Tibial nerve (tissue), 4 donors: ENCODE measurements around the gene LILRA5. TPM values are rescaled to one million over a fixed set of nuclear protein-coding genes. Genes with fewer than 3 reads are reported as not detected.
A peak's percentile ranks its signal among the peaks of the same experiment; 100 is the strongest.
"Not testable (repeated sequence)": the region's sequence is repeated elsewhere in the genome, so short reads cannot be mapped to it uniquely, and the experiment has no call there.

Experiments
- DNase-seq, 2 donors: peaks; one replicate each; pipeline ENCODE4 v3.0.0-alpha.2; 2019; ENCODE audit warnings: low spot score in 2 of 2
- H3K27ac ChIP-seq, 4 donors: fragments of 200-600 bp; sonication (generic) in 3 of 4; one replicate each; pipeline ENCODE4 v1.5.1; 2017 to 2019; ENCODE audit warnings: mild to moderate bottlenecking in 1 of 4
- H3K27me3 ChIP-seq, 2 donors: fragments of 200-600 bp; sonication (generic) in 1 of 2; one replicate each; pipeline versions ENCODE4 v1.5.1 to v1.6.0; 2017 to 2019
- H3K36me3 ChIP-seq, 3 donors: fragments of 200-600 bp; sonication (generic); one replicate each; pipeline ENCODE4 v1.5.1; 2018 to 2019
- H3K4me1 ChIP-seq, 4 donors: fragments of 200-600 bp; sonication (generic) in 3 of 4; one replicate each; pipeline ENCODE4 v1.5.1; 2017 to 2019
- H3K4me3 ChIP-seq, 4 donors: fragments of 200-600 bp; sonication (generic) in 3 of 4; one replicate each; pipeline ENCODE4 v1.5.1; 2017 to 2019; ENCODE audit warnings: mild to moderate bottlenecking in 1 of 4, moderate library complexity in 1 of 4
- H3K9me3 ChIP-seq, 4 donors: fragments of 200-600 bp; sonication (generic) in 3 of 4; one replicate each; pipeline ENCODE4 v1.5.1; 2017 to 2019
- EP300 ChIP-seq, 2 donors: sonication (generic); formaldehyde crosslinking; IDR thresholded peaks; one replicate each; pipeline ENCODE4 v1.6.1; 2017; ENCODE audit warnings: antibody characterized with exemption in 2 of 2, mild to moderate bottlenecking in 1 of 2
- POLR2A ChIP-seq, 2 donors: fragments of 450-650 bp; IDR thresholded peaks; one replicate each; pipeline ENCODE4 v1.6.1; 2017; ENCODE audit warnings: antibody characterized with exemption in 2 of 2, mild to moderate bottlenecking in 2 of 2, moderate library complexity in 2 of 2
- WGBS, 2 donors: methylation state at CpG; one replicate each; pipeline ENCODE4 v1.1.5; 2018; 5-methylcytosine and 5-hydroxymethylcytosine counted together
- total RNA-seq, 4 donors: library from RNA; depleted of rRNA; stranded (reverse); fragments of >200 nt; gene quantifications; one replicate each; pipeline ENCODE4 v1.1.0, GENCODE V29; 2016
- TF ChIP-seq, protein P1 (sequence below), 5 experiments: fragments of 200-600 bp in 3 of 5; fragments of 450-650 bp in 2 of 5; sonication (generic) in 3 of 5; IDR thresholded peaks; one replicate each; pipeline ENCODE4 v1.5.1; 2016 to 2019; ENCODE audit warnings: antibody characterized with exemption in 5 of 5, mild to moderate bottlenecking in 3 of 5, moderate library complexity in 2 of 5

The LILRA5 gene
- total RNA-seq, 4 donors from 2014 or later, result 0.42 to 3.9 (median 1.4) TPM; not detected in 1

DNA sequence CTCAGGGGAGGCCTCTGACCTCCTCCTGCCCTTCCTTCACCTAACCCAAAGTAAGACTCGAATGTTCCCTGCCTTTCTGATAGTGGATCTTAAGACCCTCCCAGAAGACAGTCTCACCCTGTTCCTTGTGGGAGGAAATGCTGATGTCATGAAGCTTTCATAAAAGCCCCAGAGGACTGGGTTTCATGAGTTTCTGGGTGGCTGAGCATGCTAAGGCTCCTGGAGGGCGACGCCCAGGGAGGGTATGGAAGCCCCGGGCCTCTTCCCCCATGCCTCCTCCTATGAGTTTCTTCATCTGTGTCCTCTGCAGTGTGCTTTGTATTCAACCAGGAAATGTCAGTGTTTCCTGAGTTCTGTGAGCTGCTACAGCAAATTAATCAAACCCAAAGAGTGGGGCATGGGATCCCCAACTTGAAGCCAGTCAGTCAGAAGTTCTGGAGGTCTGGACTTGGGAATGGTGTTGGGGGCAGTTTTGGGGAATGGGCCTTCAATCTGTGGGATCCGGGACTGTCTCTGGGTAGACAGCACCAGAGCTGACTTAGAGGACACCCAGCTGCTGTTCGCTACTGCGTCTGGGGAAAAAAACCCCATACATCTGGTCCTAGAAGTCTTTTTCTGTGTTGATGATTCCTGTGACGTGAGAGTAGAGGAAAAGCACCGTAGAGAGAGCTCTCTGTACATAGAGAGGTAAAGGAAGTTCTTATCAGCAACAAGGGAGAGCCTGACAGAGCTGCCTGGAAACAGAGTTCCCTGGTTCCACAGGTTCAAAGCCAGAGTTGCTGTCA, 30.1 kb downstream of the LILRA5 start:
- H3K4me1 ChIP-seq, result no peaks in the 10 kb centered on the region
- no peak overlapping the region for H3K4me3 ChIP-seq
- TF ChIP-seq EP300 (IDR thresholded peaks at IDR 0.05) (no peak), POLR2A (IDR thresholded peaks at IDR 0.05) (no peak)
- TF ChIP-seq, protein P1, sequence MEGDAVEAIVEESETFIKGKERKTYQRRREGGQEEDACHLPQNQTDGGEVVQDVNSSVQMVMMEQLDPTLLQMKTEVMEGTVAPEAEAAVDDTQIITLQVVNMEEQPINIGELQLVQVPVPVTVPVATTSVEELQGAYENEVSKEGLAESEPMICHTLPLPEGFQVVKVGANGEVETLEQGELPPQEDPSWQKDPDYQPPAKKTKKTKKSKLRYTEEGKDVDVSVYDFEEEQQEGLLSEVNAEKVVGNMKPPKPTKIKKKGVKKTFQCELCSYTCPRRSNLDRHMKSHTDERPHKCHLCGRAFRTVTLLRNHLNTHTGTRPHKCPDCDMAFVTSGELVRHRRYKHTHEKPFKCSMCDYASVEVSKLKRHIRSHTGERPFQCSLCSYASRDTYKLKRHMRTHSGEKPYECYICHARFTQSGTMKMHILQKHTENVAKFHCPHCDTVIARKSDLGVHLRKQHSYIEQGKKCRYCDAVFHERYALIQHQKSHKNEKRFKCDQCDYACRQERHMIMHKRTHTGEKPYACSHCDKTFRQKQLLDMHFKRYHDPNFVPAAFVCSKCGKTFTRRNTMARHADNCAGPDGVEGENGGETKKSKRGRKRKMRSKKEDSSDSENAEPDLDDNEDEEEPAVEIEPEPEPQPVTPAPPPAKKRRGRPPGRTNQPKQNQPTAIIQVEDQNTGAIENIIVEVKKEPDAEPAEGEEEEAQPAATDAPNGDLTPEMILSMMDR (IDR thresholded peaks at IDR 0.05), result no peak
- H3K36me3 ChIP-seq, result no peaks in the 10 kb centered on the region
- H3K27ac ChIP-seq, result no peak overlapping the region
- no peaks in the 10 kb centered on the region for H3K9me3 ChIP-seq
- no peak for DNase-seq
- H3K27me3 ChIP-seq, result peaks cover 0 to 2% of the 10 kb centered on the region in 2 donors
- 61 to 64% methylated on average over 9 of the region's 9 CpGs for WGBS, 2 donors

DNA sequence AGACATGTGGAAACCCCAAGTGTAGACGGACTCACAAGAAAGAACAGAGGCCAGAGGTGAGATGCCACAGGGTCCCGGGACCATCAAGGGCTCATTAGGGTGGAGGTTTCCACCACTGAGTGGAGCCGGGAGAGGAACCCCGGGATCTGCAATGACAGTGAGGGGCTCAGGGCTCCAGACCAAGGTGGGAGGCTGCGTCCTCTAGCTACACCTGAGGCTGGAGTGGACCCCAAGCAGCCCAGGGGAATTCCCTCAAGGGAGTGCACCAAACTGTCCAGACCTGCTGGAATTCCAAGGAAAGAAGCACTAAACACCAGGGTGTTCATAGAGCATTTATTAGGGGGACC, 31.3 kb downstream of the LILRA5 start:
- not testable (repeated sequence) for H3K27me3 ChIP-seq, H3K9me3 ChIP-seq, H3K27ac ChIP-seq, H3K36me3 ChIP-seq, H3K4me1 ChIP-seq, H3K4me3 ChIP-seq, DNase-seq
- WGBS, 2 donors, result 72 to 83% methylated on average over 5 of the region's 5 CpGs

DNA sequence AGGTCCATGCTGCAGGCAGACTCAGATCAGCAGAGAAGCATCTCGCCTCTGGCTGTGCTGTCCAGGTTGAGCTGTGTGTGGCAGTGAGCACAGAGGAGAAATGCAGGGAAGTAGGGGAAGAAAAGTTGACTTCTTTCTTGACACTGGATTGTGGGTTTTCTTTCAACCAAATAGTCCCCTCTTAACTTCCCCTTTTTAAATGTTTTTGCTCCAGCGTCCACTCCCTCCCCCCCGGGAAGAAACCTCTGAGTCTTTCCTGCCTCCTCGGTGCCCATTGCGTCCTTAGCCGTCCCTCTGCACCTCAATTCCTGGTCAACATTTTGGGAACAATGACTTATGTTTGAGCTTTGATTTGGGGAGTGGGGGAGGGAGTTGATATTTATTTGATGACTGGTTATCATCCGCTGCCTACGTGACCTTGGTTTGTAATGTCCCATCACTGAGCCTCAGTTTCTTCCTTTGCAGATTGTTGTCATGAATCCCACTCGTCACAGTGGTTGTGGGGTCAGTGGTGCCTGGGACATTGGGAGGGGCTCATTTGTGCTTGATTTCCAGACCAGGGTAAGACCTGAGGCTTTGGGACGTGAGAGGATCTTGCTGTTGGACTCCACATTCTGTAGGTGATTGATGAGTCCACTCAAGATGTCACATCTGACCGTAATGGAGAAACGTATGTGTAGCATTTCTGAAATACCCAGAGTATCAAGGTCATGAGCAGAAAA, 31.8 kb downstream of the LILRA5 start, which contains the start of gene LILRB2:
Gene LILRB2 (minus strand): TSS at position 104 of the 722 bp plus-strand sequence. CDS start 614 bp downstream, outside the sequence.
- DNase-seq, result no peak
- no peaks in the 10 kb centered on the region for H3K9me3 ChIP-seq
- WGBS, 2 donors, result 66 to 82% methylated on average over 12 of the region's 12 CpGs
- no peaks in the 10 kb centered on the region for H3K36me3 ChIP-seq
- no peaks in the 10 kb centered on the region for H3K4me1 ChIP-seq
- peak within 1 kb of the TSS in 1 of 4 donors; percentile 31 for H3K4me3 ChIP-seq
- no peak for TF ChIP-seq EP300 (IDR thresholded peaks at IDR 0.05)
- TF ChIP-seq, protein P1 (IDR thresholded peaks at IDR 0.05), result no peak
- no peak for TF ChIP-seq POLR2A (IDR thresholded peaks at IDR 0.05)
- H3K27me3 ChIP-seq, result peaks cover 0 to 6% of the 10 kb centered on the region in 2 donors
- no peak within 1 kb of the TSS for H3K27ac ChIP-seq

DNA sequence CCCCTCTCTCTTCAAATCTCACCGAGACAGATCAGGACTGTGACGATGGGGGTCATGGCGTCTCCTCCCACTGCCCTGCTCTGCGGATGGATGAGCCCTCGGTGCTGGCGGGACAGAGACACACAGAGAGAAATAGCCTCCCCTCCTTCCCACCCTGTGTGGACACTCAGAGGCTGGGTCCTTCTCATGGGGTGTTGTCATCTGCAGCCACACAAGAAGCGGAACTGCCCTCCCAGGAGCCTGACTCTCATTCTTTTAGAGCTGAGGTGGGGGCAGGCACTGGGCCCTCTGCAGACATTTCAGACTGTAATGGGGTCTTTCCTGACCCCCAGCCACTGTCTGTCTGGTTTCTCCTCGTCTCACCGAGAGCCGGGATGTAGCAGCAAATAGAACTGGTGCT, 32.5 kb downstream of the LILRA5 start:
- H3K9me3 ChIP-seq, H3K27me3 ChIP-seq, H3K4me1 ChIP-seq, H3K27ac ChIP-seq, H3K36me3 ChIP-seq, DNase-seq: not testable (repeated sequence)
- 54 to 72% methylated on average over 4 to 10 of the region's 10 CpGs for WGBS, 2 donors
- peak overlapping the region in 1 of 4 donors; percentile 31 for H3K4me3 ChIP-seq

DNA sequence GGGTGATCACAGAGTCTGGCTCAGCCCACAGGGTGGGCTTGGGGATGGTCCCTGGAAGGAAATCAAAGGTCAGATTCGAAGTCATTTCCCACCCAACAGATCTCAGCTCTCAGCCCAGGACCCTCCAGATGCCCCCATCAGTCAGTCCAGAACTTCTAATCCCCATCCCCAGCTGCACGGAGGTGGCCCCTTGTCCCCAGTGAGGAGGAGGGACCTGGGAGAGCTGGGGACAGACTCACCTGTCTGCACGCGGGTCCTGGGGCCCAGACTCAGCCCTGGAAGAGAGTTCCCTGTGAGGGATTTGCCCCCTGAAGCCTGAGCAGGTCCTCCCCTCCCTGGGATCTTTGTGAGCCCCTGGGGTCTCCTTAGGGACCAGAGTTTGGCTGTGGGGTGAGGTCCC, 32.9 kb downstream of the LILRA5 start:
- not testable (repeated sequence) for DNase-seq
- WGBS, 2 donors, result 44 to 60% methylated on average over 1 to 4 of the region's 4 CpGs

DNA sequence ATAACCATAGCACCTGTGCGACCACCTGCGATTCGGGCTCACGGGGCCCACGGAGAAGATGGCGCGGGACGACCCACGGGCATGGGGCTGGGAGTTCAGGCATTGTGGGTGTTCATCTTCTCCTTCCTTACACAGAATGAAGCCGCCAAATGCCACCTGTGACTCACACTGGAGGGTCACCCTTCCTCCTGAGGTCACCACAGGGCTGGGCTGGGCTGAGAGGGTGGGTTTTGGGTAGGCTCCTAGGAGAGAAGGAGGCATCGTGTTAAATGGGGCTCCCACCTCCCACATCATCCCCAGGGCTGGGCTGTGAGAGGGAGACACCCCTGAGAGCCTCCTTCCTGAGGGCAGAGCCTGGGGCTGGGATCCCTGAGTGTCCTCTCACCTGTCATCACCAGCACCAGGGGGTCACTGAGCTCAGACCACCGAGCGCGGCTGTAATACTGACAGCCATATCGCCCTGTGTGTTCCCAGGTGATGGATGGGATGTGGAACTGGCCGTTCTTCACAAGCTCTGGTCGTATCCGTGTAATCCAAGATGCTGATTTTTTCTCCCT, 33.5 kb downstream of the LILRA5 start:
- no peaks in the 10 kb centered on the region for H3K36me3 ChIP-seq
- WGBS, 2 donors, result 84 to 85% methylated on average over 18 of the region's 18 CpGs
- no peaks in the 10 kb centered on the region for H3K9me3 ChIP-seq
- TF ChIP-seq, protein P1 (IDR thresholded peaks at IDR 0.05), result no peak
- TF ChIP-seq EP300 (IDR thresholded peaks at IDR 0.05) (no peak), POLR2A (IDR thresholded peaks at IDR 0.05) (no peak)
- no peak for DNase-seq
- no peak overlapping the region for H3K27ac ChIP-seq
- H3K4me1 ChIP-seq, result no peaks in the 10 kb centered on the region
- H3K27me3 ChIP-seq, result peaks cover 0 to 6% of the 10 kb centered on the region in 2 donors
- peak overlapping the region in 1 of 4 donors; percentile 31 for H3K4me3 ChIP-seq

More for the DNA sequence above, 32.9 kb downstream of the LILRA5 start:
- H3K27me3 ChIP-seq, H3K9me3 ChIP-seq, H3K27ac ChIP-seq, H3K36me3 ChIP-seq, H3K4me1 ChIP-seq: not testable (repeated sequence)
- peak overlapping the region in 1 of 4 donors; percentile 31 for H3K4me3 ChIP-seq

DNA sequence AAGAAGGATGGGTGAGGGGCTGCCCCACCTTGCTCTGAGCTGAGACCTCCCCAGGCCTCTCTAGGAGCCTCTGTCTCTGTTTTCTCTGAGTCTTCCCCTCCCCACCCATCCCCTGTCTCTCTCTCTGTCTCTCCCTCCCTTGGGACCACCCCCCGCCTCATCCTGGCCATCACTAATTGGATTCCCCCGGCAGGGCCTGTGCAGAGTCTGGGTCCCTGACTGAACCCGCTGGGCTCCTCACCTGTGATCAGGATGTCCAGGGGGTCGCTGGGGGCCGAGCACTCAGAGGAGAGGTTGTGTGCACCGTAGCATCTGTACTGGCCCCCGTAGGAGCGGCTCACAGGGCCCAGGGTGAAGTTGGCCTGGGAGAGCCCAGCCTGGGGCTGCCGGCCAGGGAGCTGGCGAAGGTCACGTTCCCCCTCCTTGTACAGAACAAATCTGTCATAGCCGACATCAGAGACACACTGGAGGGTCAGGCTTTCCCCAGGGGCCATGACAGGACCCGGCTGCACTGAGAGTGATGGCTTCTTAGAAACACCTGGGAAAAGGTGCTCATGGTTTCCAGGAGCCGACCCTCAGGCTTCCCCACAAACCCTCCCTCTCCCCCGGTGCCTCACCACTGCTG, 34.3 kb downstream of the LILRA5 start:
- not testable (repeated sequence) for H3K9me3 ChIP-seq, H3K4me1 ChIP-seq, H3K4me3 ChIP-seq, H3K27ac ChIP-seq, DNase-seq, H3K27me3 ChIP-seq, H3K36me3 ChIP-seq
- 77 to 83% methylated on average over 6 to 15 of the region's 15 CpGs for WGBS, 2 donors

DNA sequence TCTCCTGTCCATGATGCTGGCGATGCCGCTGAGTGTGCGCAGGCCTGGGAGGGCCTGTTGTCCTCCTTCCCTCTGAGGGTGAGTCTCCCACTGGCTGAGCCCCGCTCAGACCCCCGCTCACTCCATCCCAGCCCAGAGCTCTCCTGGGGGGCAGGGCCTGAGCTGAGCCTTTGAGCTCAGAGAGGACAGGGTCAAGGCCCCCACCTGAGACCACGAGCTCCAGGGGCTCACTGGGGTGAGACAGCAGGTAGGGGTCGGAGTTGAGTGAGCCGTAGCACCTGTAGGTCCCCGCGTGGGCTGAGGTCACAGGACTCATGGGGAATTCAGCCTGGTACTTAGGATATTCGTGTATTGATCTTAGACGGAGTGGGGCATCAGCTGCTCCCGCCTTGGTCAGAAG, 34.9 kb downstream of the LILRA5 start:
- H3K27me3 ChIP-seq, DNase-seq, H3K36me3 ChIP-seq, H3K4me1 ChIP-seq, H3K4me3 ChIP-seq, H3K27ac ChIP-seq, H3K9me3 ChIP-seq: not testable (repeated sequence)
- WGBS, 2 donors, result 74 to 81% methylated on average over 10 to 13 of the region's 13 CpGs

DNA sequence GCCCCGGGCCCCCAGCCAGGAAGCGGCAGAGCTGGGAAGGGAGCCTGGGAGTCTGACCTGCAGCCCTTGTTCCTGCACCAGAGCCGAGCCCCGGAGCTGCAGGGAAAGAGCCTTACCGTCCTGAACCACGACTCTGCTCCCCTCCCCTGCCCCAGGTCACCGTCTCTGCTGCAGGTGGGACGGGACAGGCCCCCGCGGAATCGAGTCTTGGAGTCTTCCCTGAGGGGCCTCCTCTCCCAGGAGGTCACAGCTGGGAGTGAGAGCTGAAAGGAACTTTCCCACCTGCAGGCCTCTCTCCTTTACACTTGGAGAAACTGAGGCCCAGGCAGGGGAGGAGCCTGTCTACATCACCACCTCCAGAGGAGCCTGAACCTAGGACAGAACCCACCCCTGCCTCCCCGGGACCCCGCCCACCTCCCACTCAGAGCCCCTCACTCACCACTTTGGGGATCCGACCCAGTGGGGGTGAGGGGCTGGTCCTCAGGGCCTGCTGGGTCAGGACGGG, 35.8 kb downstream of the LILRA5 start:
- not testable (repeated sequence) for H3K36me3 ChIP-seq, H3K9me3 ChIP-seq, DNase-seq, H3K4me1 ChIP-seq, H3K4me3 ChIP-seq, H3K27ac ChIP-seq, H3K27me3 ChIP-seq
- 57 to 64% methylated on average over 8 to 13 of the region's 15 CpGs for WGBS, 2 donors
